A673 (cell line): ENCODE data around the gene ANKRD35. TPM values are rescaled to one million over a fixed set of nuclear protein-coding genes. Genes with fewer than 3 reads are reported as not detected.

ENCODE experiments used
- BruUV-seq: library from RNA; stranded (reverse); fragments of 400-500 nt; replicated peaks from 2 replicates; lab custom pipeline; 2021; lab: Mats Ljungman, UMichigan
- CTCF ChIA-PET: fragments of 300-600 bp; sonication (Branson Sonifier 250); formaldehyde crosslinking; loops from one replicate; lab custom pipeline; 2022; ENCODE audit warnings: antibody characterized with exemption; lab: Charles Lee
- POLR2A ChIA-PET: fragments of 300-600 bp; sonication (Branson Sonifier 250); formaldehyde crosslinking; loops from one replicate; lab custom pipeline; 2022; ENCODE audit warnings: antibody characterized with exemption; ENCODE audit not compliant: low non-redundant PET; lab: Charles Lee
- DNase-seq: peaks from one replicate; pipeline ENCODE4 v3.0.0-alpha.2; 2015; ENCODE audit warnings: low spot score
- H3K27ac ChIP-seq: fragments of 200-600 bp; sonication (generic); 2 replicates; pipeline ENCODE4 v1.5.1; 2016; ENCODE audit warnings: mixed run types, low read depth, mild to moderate bottlenecking, mixed read lengths, antibody characterized with exemption, low read length; ENCODE audit not compliant: poor library complexity, severe bottlenecking
- H3K27me3 ChIP-seq: fragments of 200-600 bp; sonication (generic); replicated peaks from 2 replicates; pipeline ENCODE4 v1.6.1; 2017; ENCODE audit warnings: mixed run types, low read depth, mild to moderate bottlenecking, mixed read lengths, antibody characterized with exemption, low read length; ENCODE audit not compliant: insufficient read depth, poor library complexity
- H3K36me3 ChIP-seq: fragments of 200-600 bp; sonication (generic); 2 replicates; pipeline ENCODE4 v1.6.1; 2016; ENCODE audit warnings: mixed run types, mild to moderate bottlenecking, mixed read lengths, antibody characterized with exemption, low read length; ENCODE audit not compliant: insufficient read depth, poor library complexity, severe bottlenecking
- H3K4me1 ChIP-seq: fragments of 200-600 bp; sonication (generic); 2 replicates; pipeline ENCODE4 v1.6.1; 2017; ENCODE audit warnings: mixed run types, mild to moderate bottlenecking, mixed read lengths, antibody characterized with exemption, low read length; ENCODE audit not compliant: insufficient read depth, poor library complexity, severe bottlenecking
- H3K4me3 ChIP-seq: fragments of 200-600 bp; sonication (generic); 2 replicates; pipeline ENCODE4 v1.5.1; 2016; ENCODE audit warnings: low read depth, mixed run types, mild to moderate bottlenecking, mixed read lengths, low read length; ENCODE audit not compliant: poor library complexity, severe bottlenecking
- H3K9me3 ChIP-seq: fragments of 200-600 bp; sonication (generic); 2 replicates; pipeline ENCODE4 v1.6.1; 2016; ENCODE audit warnings: mixed run types, low read depth, mild to moderate bottlenecking, mixed read lengths, antibody characterized with exemption, low read length; ENCODE audit not compliant: poor library complexity, severe bottlenecking
- CTCF ChIP-seq: fragments of 300-800, 200-600 bp; sonication (generic); conservative IDR thresholded peaks from 2 replicates; pipeline ENCODE4 v1.5.1; 2017; ENCODE audit warnings: low read depth, mild to moderate bottlenecking, antibody characterized with exemption, low read length, moderate library complexity, mixed read lengths
- EZH2 ChIP-seq: fragments of 200-600 bp; sonication (generic); IDR thresholded peaks from 2 replicates; pipeline ENCODE4 v1.6.1; 2017; ENCODE audit warnings: borderline replicate concordance, low read depth, mild to moderate bottlenecking, mixed read lengths, antibody characterized with exemption, low read length; ENCODE audit not compliant: poor library complexity, severe bottlenecking
- intact Hi-C: fragments of 100-400 bp; cut with micrococcal nuclease; formaldehyde crosslinking; loops from one replicate; pipeline ENCODE4 v1.10.0; 2022; ENCODE audit not compliant: unreplicated experiment
- total RNA-seq: library from RNA; stranded (reverse); gene quantifications from 2 replicates; pipeline ENCODE4 v1.2.3, GENCODE V29; 2021

The ANKRD35 gene
- total RNA-seq, 1 experiment from 2014 or later: not detected

- DNase-seq: no peak
- BruUV-seq: no TSS peak
- intact Hi-C loops: loop anchor here (2.0 kb wide), 2 partner anchors 26 to 60 kb away; partner anchors contain the start of gene PIAS3
Observed at GRCh38 chr1:145918992-145919939, 33.6 kb upstream of the ANKRD35 start.

GRCh38 chr1:145918144-145918991, 32.7 kb upstream of the ANKRD35 start, which contains the start of gene PEX11B:
TSS of gene PEX11B (minus strand) at chr1:145918717. CDS start at chr1:145918688, 29 bp downstream.
- CTCF ChIA-PET: interaction anchor here (0.6 to 1.0 kb wide), 2 partner anchors 9 kb away, joined by 3 to 4 read pairs; partner anchors contain the start of genes ITGA10 and RBM8A
- intact Hi-C loops: loop anchor here (2.0 kb wide), 2 partner anchors 26 to 60 kb away; partner anchors contain the start of gene PIAS3
- DNase-seq: peak; percentile 94
- H3K4me1 ChIP-seq: peaks cover 16% of the 10 kb centered on the region
- POLR2A ChIA-PET: interaction anchor here (0.6 kb wide), 1 partner anchor 15 kb away, joined by 8 read pairs; no protein-coding TSS in a partner anchor
- peak within 1 kb of the TSS; percentile 78 for H3K4me3 ChIP-seq
- peak within 1 kb of the TSS; percentile 94 for H3K27ac ChIP-seq
- no peak for TF ChIP-seq CTCF
- no peak for TF ChIP-seq EZH2
- no peaks in the 10 kb centered on the region for H3K27me3 ChIP-seq
- H3K36me3 ChIP-seq: peaks cover 18% of the 10 kb centered on the region
- no peaks in the 10 kb centered on the region for H3K9me3 ChIP-seq
- no TSS peak for BruUV-seq

More at GRCh38 chr1:145918992-145919939, 33.6 kb upstream of the ANKRD35 start:
- Histone ChIP-seq H3K4me3 (peak overlapping the region; percentile 78), H3K36me3 (peaks cover 20% of the 10 kb centered on the region), H3K27me3 (no peaks in the 10 kb centered on the region), H3K9me3 (no peaks in the 10 kb centered on the region), H3K4me1 (peaks cover 16% of the 10 kb centered on the region), H3K27ac (peak overlapping the region; percentile 94)
- POLR2A ChIA-PET: interaction anchor here (0.6 kb wide), 2 partner anchors 16 to 38 kb away, joined by 4 to 8 read pairs; no protein-coding TSS in a partner anchor
- CTCF ChIA-PET: interaction anchor here (0.6 to 1.0 kb wide), 2 partner anchors 8 to 10 kb away, joined by 3 to 4 read pairs; partner anchors contain the start of genes ITGA10 and RBM8A
- TF ChIP-seq CTCF: no peak
- TF ChIP-seq EZH2: no peak

- no TSS peak for BruUV-seq
- H3K4me1 ChIP-seq: peaks cover 16% of the 10 kb centered on the region
- H3K36me3 ChIP-seq: peaks cover 11% of the 10 kb centered on the region
- H3K4me3 ChIP-seq: peak overlapping the region; percentile 78
- DNase-seq: no peak
- ChIA-PET POLR2A (no interaction called here), CTCF (no interaction called here)
- H3K9me3 ChIP-seq: no peaks in the 10 kb centered on the region
- intact Hi-C loops: no loop called here
- no peaks in the 10 kb centered on the region for H3K27me3 ChIP-seq
- TF ChIP-seq CTCF (no peak), EZH2 (no peak)
- peak overlapping the region; percentile 94 for H3K27ac ChIP-seq
Observed at GRCh38 chr1:145917595-145917994, 31.9 kb upstream of the ANKRD35 start.
